Measurements from ENCODE around the gene LGALS9. TPM values are rescaled to one million over a fixed set of nuclear protein-coding genes. Genes with fewer than 3 reads are reported as not detected.
"Not testable (repeated sequence)": the region's sequence is repeated elsewhere in the genome, so short reads cannot be mapped to it uniquely, and the experiment has no call there.

The LGALS9 gene
- total RNA-seq, 1 experiment from 2014 or later, result 3.0 TPM

- H3K27ac Mint-ChIP-seq (ENCODE audit: unreplicated experiment), result no peak overlapping the region
- peak in 1 of 2 experiments; percentile 39 for DNase-seq
- Histone ChIP-seq H3K4me1 (no peaks in the 10 kb centered on the region), H3K27me3 (replicated peaks; ENCODE audit: control insufficient read depth, insufficient read depth, low read length) (0 out of 2 replicates have a peak, but pooled peaks cover 1% of the 10 kb centered on the region), H3K36me3 (ENCODE audit: control insufficient read depth, insufficient read depth, low read length) (no peaks in the 10 kb centered on the region), H3K9me3 (no peaks in the 10 kb centered on the region), H3K4me3 (ENCODE audit: low read depth, low read length) (no peak overlapping the region)
- POLR2A ChIA-PET, result no interaction called here
- H3K4me1 Mint-ChIP-seq (ENCODE audit: low read depth, unreplicated experiment), result no peaks in the 10 kb centered on the region
- no TSS peak for BruUV-seq (replicated peaks)
- H3K27me3 Mint-ChIP-seq (ENCODE audit: insufficient read depth, unreplicated experiment), result peaks cover 3% of the 10 kb centered on the region
- CTCF ChIA-PET, result no interaction called here
- H3K36me3 Mint-ChIP-seq (ENCODE audit: insufficient read depth, unreplicated experiment), result no peaks in the 10 kb centered on the region
- TF ChIP-seq CTCF (IDR thresholded peaks at IDR 0.05; ENCODE audit: insufficient read depth in 1 of 2, low read depth in 1 of 2, low read length in 1 of 2, severe bottlenecking in 1 of 2, unreplicated experiment in 1 of 2), result no peak
- no peaks in the 10 kb centered on the region for H3K9me3 Mint-ChIP-seq (ENCODE audit: unreplicated experiment)
- intact Hi-C loops (cut with micrococcal nuclease; ENCODE audit: unreplicated experiment), result no loop called here
- no peak overlapping the region for H3K4me3 Mint-ChIP-seq (ENCODE audit: unreplicated experiment)
Measured at GRCh38 chr17:27671591-27671910, 40.6 kb downstream of the LGALS9 start.

GRCh38 chr17:27671977-27672480 is 41.0 kb downstream of the LGALS9 start:
- H3K27me3 ChIP-seq (replicated peaks; ENCODE audit: control insufficient read depth, insufficient read depth, low read length); H3K9me3 ChIP-seq; H3K27me3 Mint-ChIP-seq (ENCODE audit: insufficient read depth, unreplicated experiment); H3K4me3 ChIP-seq (ENCODE audit: low read depth, low read length); POLR2A ChIA-PET; H3K36me3 Mint-ChIP-seq (ENCODE audit: insufficient read depth, unreplicated experiment); H3K4me1 ChIP-seq; H3K4me3 Mint-ChIP-seq (ENCODE audit: unreplicated experiment); H3K36me3 ChIP-seq (ENCODE audit: control insufficient read depth, insufficient read depth, low read length); H3K27ac Mint-ChIP-seq (ENCODE audit: unreplicated experiment); BruUV-seq (replicated peaks); intact Hi-C loops (cut with micrococcal nuclease; ENCODE audit: unreplicated experiment); H3K4me1 Mint-ChIP-seq (ENCODE audit: low read depth, unreplicated experiment); H3K9me3 Mint-ChIP-seq (ENCODE audit: unreplicated experiment): not testable (repeated sequence)
- DNase-seq, result peak in 1 of 2 experiments; percentile 42
- CTCF ChIA-PET, result interaction anchor here (1.2 kb wide), 1 partner anchor 17 kb away, joined by 3 read pairs; no protein-coding TSS in a partner anchor

- Mint-ChIP-seq H3K36me3 (ENCODE audit: insufficient read depth, unreplicated experiment) (no peaks in the 10 kb centered on the region), H3K27ac (ENCODE audit: unreplicated experiment) (no peak overlapping the region), H3K4me3 (ENCODE audit: unreplicated experiment) (no peak overlapping the region), H3K4me1 (ENCODE audit: low read depth, unreplicated experiment) (no peaks in the 10 kb centered on the region), H3K27me3 (ENCODE audit: insufficient read depth, unreplicated experiment) (peaks cover 12% of the 10 kb centered on the region), H3K9me3 (ENCODE audit: unreplicated experiment) (no peaks in the 10 kb centered on the region)
- DNase-seq, result peak in 1 of 2 experiments; percentile 43
- ChIA-PET POLR2A (no interaction called here), CTCF (no interaction called here)
- Histone ChIP-seq H3K9me3 (no peaks in the 10 kb centered on the region), H3K36me3 (ENCODE audit: control insufficient read depth, insufficient read depth, low read length) (no peaks in the 10 kb centered on the region), H3K27me3 (replicated peaks; ENCODE audit: control insufficient read depth, insufficient read depth, low read length) (0 out of 2 replicates have a peak, but pooled peaks cover under 1% of the 10 kb centered on the region), H3K4me1 (no peaks in the 10 kb centered on the region), H3K4me3 (ENCODE audit: low read depth, low read length) (no peak overlapping the region)
- BruUV-seq (replicated peaks), result no TSS peak
- intact Hi-C loops (cut with micrococcal nuclease; ENCODE audit: unreplicated experiment), result no loop called here
- TF ChIP-seq CTCF (IDR thresholded peaks at IDR 0.05; ENCODE audit: insufficient read depth in 1 of 2, low read depth in 1 of 2, low read length in 1 of 2, severe bottlenecking in 1 of 2, unreplicated experiment in 1 of 2), result no peak
Measured at GRCh38 chr17:27674335-27674734, 43.3 kb downstream of the LGALS9 start.

GRCh38 chr17:27677191-27677590 is 46.2 kb downstream of the LGALS9 start:
- H3K9me3 ChIP-seq, result peaks cover 2% of the 10 kb centered on the region; the same call in 1 of the 2 replicates
- Mint-ChIP-seq H3K9me3 (ENCODE audit: unreplicated experiment) (no peaks in the 10 kb centered on the region), H3K4me3 (ENCODE audit: unreplicated experiment) (no peak overlapping the region), H3K27me3 (ENCODE audit: insufficient read depth, unreplicated experiment) (peaks cover 12% of the 10 kb centered on the region), H3K27ac (ENCODE audit: unreplicated experiment) (no peak overlapping the region), H3K4me1 (ENCODE audit: low read depth, unreplicated experiment) (no peaks in the 10 kb centered on the region), H3K36me3 (ENCODE audit: insufficient read depth, unreplicated experiment) (no peaks in the 10 kb centered on the region)
- no peak overlapping the region for H3K4me3 ChIP-seq (ENCODE audit: low read depth, low read length)
- CTCF ChIA-PET, result interaction anchor here (0.5 kb wide), 1 partner anchor 128 kb away, joined by 3 read pairs; no protein-coding TSS in a partner anchor
- H3K4me1 ChIP-seq, result no peaks in the 10 kb centered on the region
- DNase-seq, result no peak
- H3K27me3 ChIP-seq (replicated peaks; ENCODE audit: control insufficient read depth, insufficient read depth, low read length), result no peaks in the 10 kb centered on the region
- no TSS peak for BruUV-seq (replicated peaks)
- POLR2A ChIA-PET, result no interaction called here
- no peak for TF ChIP-seq CTCF (IDR thresholded peaks at IDR 0.05; ENCODE audit: insufficient read depth in 1 of 2, low read depth in 1 of 2, low read length in 1 of 2, severe bottlenecking in 1 of 2, unreplicated experiment in 1 of 2)
- H3K36me3 ChIP-seq (ENCODE audit: control insufficient read depth, insufficient read depth, low read length), result no peaks in the 10 kb centered on the region
- intact Hi-C loops (cut with micrococcal nuclease; ENCODE audit: unreplicated experiment), result loop anchor here (2.0 kb wide), 1 partner anchor 20 kb away; no protein-coding TSS in a partner anchor

- Histone ChIP-seq H3K4me1 (peaks cover 13% of the 10 kb centered on the region), H3K9me3 (peaks cover 49% of the 10 kb centered on the region)
- H3K27me3 ChIP-seq (replicated peaks; ENCODE audit: control insufficient read depth, insufficient read depth, low read length); H3K4me3 ChIP-seq (ENCODE audit: low read depth, low read length); POLR2A ChIA-PET; H3K4me3 Mint-ChIP-seq (ENCODE audit: unreplicated experiment); BruUV-seq (replicated peaks); intact Hi-C loops (cut with micrococcal nuclease; ENCODE audit: unreplicated experiment); H3K36me3 Mint-ChIP-seq (ENCODE audit: insufficient read depth, unreplicated experiment); H3K27ac Mint-ChIP-seq (ENCODE audit: unreplicated experiment); H3K27me3 Mint-ChIP-seq (ENCODE audit: insufficient read depth, unreplicated experiment); H3K36me3 ChIP-seq (ENCODE audit: control insufficient read depth, insufficient read depth, low read length): not testable (repeated sequence)
- Mint-ChIP-seq H3K9me3 (ENCODE audit: unreplicated experiment) (peaks cover 64% of the 10 kb centered on the region), H3K4me1 (ENCODE audit: low read depth, unreplicated experiment) (peaks cover 14% of the 10 kb centered on the region)
- CTCF ChIA-PET, result interaction anchor here (1.1 to 1.4 kb wide), 2 partner anchors 32 to 70 kb away, joined by 3 read pairs; no protein-coding TSS in a partner anchor
- DNase-seq, result peak in 1 of 2 experiments; percentile 60
Measured at GRCh38 chr17:27686322-27686721, 55.3 kb downstream of the LGALS9 start.

Measured in Caco-2 (cell line).